NOMO-1 treated with dmso at 0.1 percent for 144 hours (cell line): Measurements from ENCODE around the gene LALBA.
"Not testable (repeated sequence)": the region's sequence is repeated elsewhere in the genome, so short reads cannot be mapped to it uniquely, and the experiment has no call there.

ENCODE experiments used
- DNase-seq: peaks from one replicate; lab custom pipeline; 2025; ENCODE audit not compliant: unreplicated experiment; lab: John Stamatoyannopoulos, UW

The LALBA gene

DNA sequence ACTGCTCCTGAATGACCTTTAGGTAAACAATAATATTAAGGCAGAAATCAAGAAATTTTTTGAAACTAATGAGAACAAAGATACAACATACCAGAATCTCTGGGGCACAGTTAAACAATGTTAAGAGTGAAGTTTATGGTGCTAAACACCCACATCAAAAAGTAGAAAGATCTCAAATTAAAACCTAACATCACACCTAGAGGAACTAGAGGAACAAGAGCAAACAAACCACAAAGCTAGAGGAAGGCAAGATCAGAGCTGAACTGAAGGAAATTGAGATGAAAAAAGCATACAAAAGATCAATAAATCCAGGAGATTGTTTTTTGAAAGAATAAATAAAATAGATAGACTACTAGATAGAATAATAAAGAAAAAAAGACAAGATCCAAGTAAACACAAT is 37.2 kb downstream of the LALBA start:
- no peak for DNase-seq

GRCh38 chr12:48527891-48528670 is 41.8 kb downstream of the LALBA start:
- no peak for DNase-seq

- DNase-seq = no peak
These were observed 44.5 kb downstream of the LALBA start, which contains the start of gene OR8S1 for GRCh38 chr12:48525332-48525731. OR8S1 (plus strand) TSS chr12:48525632; CDS start chr12:48525632, 0 bp downstream.

DNA sequence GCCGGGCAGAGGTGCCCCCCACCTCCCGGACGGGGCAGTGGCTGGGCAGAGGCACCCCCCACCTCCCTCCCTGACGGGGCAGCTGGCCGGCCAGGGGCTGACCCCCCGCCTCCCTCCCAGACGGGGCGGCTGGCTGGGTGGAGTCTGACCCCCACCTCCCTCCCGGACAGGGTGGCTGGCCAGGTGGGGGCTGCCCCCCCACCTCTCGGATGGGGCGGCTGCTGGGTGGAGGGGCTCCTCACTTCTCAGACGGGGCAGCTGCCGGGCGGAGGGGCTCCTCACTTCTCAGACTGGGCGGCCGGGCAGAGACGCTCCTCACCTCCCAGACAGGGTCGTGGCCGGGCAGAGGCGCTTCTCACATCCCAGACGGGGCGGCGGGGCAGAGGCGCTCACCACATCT is 49.5 kb downstream of the LALBA start:
- DNase-seq = not testable (repeated sequence)
